CD14-positive monocyte (primary cell): ENCODE data around the gene DNTT. TPM values are rescaled to one million over a fixed set of nuclear protein-coding genes. Genes with fewer than 3 reads are reported as not detected.
A peak's percentile ranks its signal among the peaks of the same experiment; 100 is the strongest.

Experiments
- DNase-seq, 3 donors: peaks; one replicate each; pipeline ENCODE4 v3.0.0-alpha.2; 2011 to 2022
- H2AFZ ChIP-seq: 2 replicates; pipeline ENCODE4 v1.6.0; 2012; ENCODE audit warnings: mild to moderate bottlenecking, low read depth, low read length, inconsistent platforms; ENCODE audit not compliant: insufficient read depth, poor library complexity, severe bottlenecking
- H3K27ac ChIP-seq, 2 donors: 1 replicate in 1 of 2; 2 replicates in 1 of 2; pipeline ENCODE4 v1.5.1; 2012 to 2013; ENCODE audit warnings: low read length in 2 of 2, control low read depth in 1 of 2, inconsistent platforms in 1 of 2, low read depth in 1 of 2, mild to moderate bottlenecking in 1 of 2
- H3K27me3 ChIP-seq, 2 donors: one replicate each; pipeline versions ENCODE4 v1.6.0 to v1.6.1; 2011 to 2013; ENCODE audit warnings: low read length in 2 of 2; ENCODE audit not compliant: control insufficient read depth in 2 of 2, insufficient read depth in 2 of 2
- H3K36me3 ChIP-seq, 2 donors: replicated peaks in 1 of 2; 1 replicate in 1 of 2; 2 replicates in 1 of 2; pipeline versions ENCODE4 v1.5.1 to v1.6.1; 2012 to 2013; ENCODE audit warnings: low read length in 2 of 2, control low read depth in 1 of 2, inconsistent platforms in 1 of 2, mild to moderate bottlenecking in 1 of 2; ENCODE audit not compliant: insufficient read depth in 2 of 2, control insufficient read depth in 1 of 2
- H3K4me1 ChIP-seq, 2 donors: 1 replicate in 1 of 2; 2 replicates in 1 of 2; pipeline versions ENCODE4 v1.5.1 to v1.6.1; 2012 to 2013; ENCODE audit warnings: low read length in 2 of 2, control low read depth in 1 of 2, inconsistent platforms in 1 of 2, mild to moderate bottlenecking in 1 of 2, moderate library complexity in 1 of 2; ENCODE audit not compliant: insufficient read depth in 2 of 2, control insufficient read depth in 1 of 2
- H3K4me2 ChIP-seq: replicated peaks from 2 replicates; pipeline ENCODE3; 2012; ENCODE audit warnings: low read length, moderate library complexity, mild to moderate bottlenecking; ENCODE audit not compliant: poor library complexity, severe bottlenecking; ENCODE audit errors: extremely low read depth
- H3K4me3 ChIP-seq, 3 experiments: fragments of 200-600 bp in 1 of 3; sonication (generic) in 1 of 3; replicated peaks in 1 of 3; 1 replicate in 2 of 3; 2 replicates in 1 of 3; pipeline ENCODE4 v1.5.1; 2011 to 2013; ENCODE audit warnings: low read length in 3 of 3, mild to moderate bottlenecking in 3 of 3, control low read depth in 2 of 3, low read depth in 2 of 3, inconsistent platforms in 1 of 3, moderate library complexity in 1 of 3
- H3K79me2 ChIP-seq: 2 replicates; pipeline ENCODE4 v1.6.0; 2012; ENCODE audit warnings: mild to moderate bottlenecking, control low read depth, inconsistent platforms, low read length, moderate library complexity; ENCODE audit not compliant: insufficient read depth
- H3K9ac ChIP-seq: 2 replicates; pipeline ENCODE4 v1.6.0; 2017; ENCODE audit warnings: low read length, mild to moderate bottlenecking; ENCODE audit not compliant: insufficient read depth, poor library complexity, severe bottlenecking
- H3K9me3 ChIP-seq, 2 donors: replicated peaks in 1 of 2; 1 replicate in 1 of 2; 2 replicates in 1 of 2; pipeline versions ENCODE4 v1.5.1 to v1.6.1; 2012 to 2013; ENCODE audit warnings: low read length in 2 of 2, control low read depth in 1 of 2; ENCODE audit not compliant: control insufficient read depth in 1 of 2, insufficient read depth in 1 of 2
- H4K20me1 ChIP-seq: 2 replicates; pipeline ENCODE4 v1.6.0; 2012; ENCODE audit warnings: mild to moderate bottlenecking, low read length, control low read depth, moderate library complexity; ENCODE audit not compliant: insufficient read depth
- H3K27ac Mint-ChIP-seq, 7 donors: one replicate each; pipeline ENCODE4 v1.8.0; 2020; ENCODE audit warnings: mild to moderate bottlenecking in 7 of 7, mixed read lengths in 7 of 7, moderate library complexity in 6 of 7, inconsistent platforms in 2 of 7
- H3K27me3 Mint-ChIP-seq, 3 donors: one replicate each; pipeline ENCODE4 v1.8.0; 2021 to 2022; ENCODE audit warnings: low read depth in 3 of 3, mild to moderate bottlenecking in 3 of 3, mixed read lengths in 3 of 3, moderate library complexity in 3 of 3, inconsistent platforms in 1 of 3
- H3K36me3 Mint-ChIP-seq, 2 donors: one replicate each; pipeline ENCODE4 v1.8.0; 2020; ENCODE audit warnings: mixed read lengths in 2 of 2, inconsistent platforms in 1 of 2, mild to moderate bottlenecking in 1 of 2
- H3K4me1 Mint-ChIP-seq: one replicate; pipeline ENCODE4 v1.8.0; 2020; ENCODE audit warnings: mild to moderate bottlenecking, mixed read lengths
- H3K4me3 Mint-ChIP-seq, 2 donors: one replicate each; pipeline ENCODE4 v1.8.0; 2020; ENCODE audit warnings: mild to moderate bottlenecking in 2 of 2, mixed read lengths in 2 of 2, moderate library complexity in 1 of 2
- H3K9me3 Mint-ChIP-seq, 7 donors: one replicate each; pipeline ENCODE4 v1.8.0; 2020 to 2022; ENCODE audit warnings: mixed read lengths in 7 of 7, mild to moderate bottlenecking in 6 of 7, moderate library complexity in 6 of 7, inconsistent platforms in 2 of 7
- WGBS: methylation state at CpG from one replicate; pipeline ENCODE4 v1.1.5; 2013; ENCODE audit warnings: missing lambda C conversion rate; ENCODE audit not compliant: insufficient coverage; 5-methylcytosine and 5-hydroxymethylcytosine counted together
- intact Hi-C, 2 donors: fragments of 100-400 bp; cut with micrococcal nuclease; formaldehyde crosslinking; loops; one replicate each; pipeline versions ENCODE4 v1.15.0 to v1.15.1; 2023
- polyA plus RNA-seq, 3 donors: library from polyadenylated mRNA; depleted of rRNA in 1 of 3; unstranded in 2 of 3; stranded (reverse) in 1 of 3; fragments of 300-500 nt in 2 of 3; fragments of >200 nt in 1 of 3; fragmentation: Illumina TruSeq in 2 of 3; gene quantifications; 1 replicate in 2 of 3; 2 replicates in 1 of 3; pipeline ENCODE4 v1.2.3, GENCODE V29; 2012 to 2021
- TF ChIP-seq, protein P1 (sequence below): fragments of 200-600 bp; IDR thresholded peaks from one replicate; pipeline ENCODE4 v1.8.0; 2022; ENCODE audit warnings: antibody characterized with exemption, mild to moderate bottlenecking

DNTT gene
- polyA plus RNA-seq, 3 donors = not detected

DNA sequence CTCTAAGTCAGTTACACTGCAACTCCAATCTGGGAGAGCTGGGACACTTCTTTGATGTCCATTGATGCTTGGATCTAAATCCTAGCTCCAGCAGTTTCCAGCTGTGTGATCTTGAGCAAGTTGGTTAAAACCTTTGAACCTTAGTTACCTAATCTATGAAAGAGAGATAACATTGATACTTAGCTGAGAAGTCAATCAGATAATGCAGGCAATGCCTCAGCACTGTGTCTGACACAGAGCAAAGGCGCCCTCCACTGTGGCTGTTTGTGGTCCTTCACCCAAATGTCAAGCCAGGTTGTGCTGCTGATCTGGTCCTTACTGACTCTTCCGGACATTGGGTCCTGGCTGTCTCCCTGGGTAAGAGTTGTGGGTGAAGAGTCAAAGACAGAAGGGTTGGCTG lies 20.2 kb downstream of the DNTT start:
- H3K9ac ChIP-seq = no peak overlapping the region
- Mint-ChIP-seq H3K4me1 (no peaks in the 10 kb centered on the region), H3K27me3 (peaks cover 1 to 2% (median 1%) of the 10 kb centered on the region in 3 donors), H3K9me3 (peaks cover 0 to 2% (median 0%) of the 10 kb centered on the region in 7 donors), H3K36me3 (no peaks in the 10 kb centered on the region), H3K4me3 (no peak overlapping the region), H3K27ac (peak overlapping the region in 1 of 7 donors; percentile 3)
- H3K9me3 ChIP-seq = no peaks in the 10 kb centered on the region
- 92% methylated on average over 2 of the region's 2 CpGs for WGBS
- H3K4me1 ChIP-seq = no peaks in the 10 kb centered on the region
- no peaks in the 10 kb centered on the region for H4K20me1 ChIP-seq
- no peak overlapping the region for H3K4me2 ChIP-seq
- H3K36me3 ChIP-seq = no peaks in the 10 kb centered on the region
- TF ChIP-seq, protein P1, sequence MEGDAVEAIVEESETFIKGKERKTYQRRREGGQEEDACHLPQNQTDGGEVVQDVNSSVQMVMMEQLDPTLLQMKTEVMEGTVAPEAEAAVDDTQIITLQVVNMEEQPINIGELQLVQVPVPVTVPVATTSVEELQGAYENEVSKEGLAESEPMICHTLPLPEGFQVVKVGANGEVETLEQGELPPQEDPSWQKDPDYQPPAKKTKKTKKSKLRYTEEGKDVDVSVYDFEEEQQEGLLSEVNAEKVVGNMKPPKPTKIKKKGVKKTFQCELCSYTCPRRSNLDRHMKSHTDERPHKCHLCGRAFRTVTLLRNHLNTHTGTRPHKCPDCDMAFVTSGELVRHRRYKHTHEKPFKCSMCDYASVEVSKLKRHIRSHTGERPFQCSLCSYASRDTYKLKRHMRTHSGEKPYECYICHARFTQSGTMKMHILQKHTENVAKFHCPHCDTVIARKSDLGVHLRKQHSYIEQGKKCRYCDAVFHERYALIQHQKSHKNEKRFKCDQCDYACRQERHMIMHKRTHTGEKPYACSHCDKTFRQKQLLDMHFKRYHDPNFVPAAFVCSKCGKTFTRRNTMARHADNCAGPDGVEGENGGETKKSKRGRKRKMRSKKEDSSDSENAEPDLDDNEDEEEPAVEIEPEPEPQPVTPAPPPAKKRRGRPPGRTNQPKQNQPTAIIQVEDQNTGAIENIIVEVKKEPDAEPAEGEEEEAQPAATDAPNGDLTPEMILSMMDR = no peak
- no peaks in the 10 kb centered on the region for H3K79me2 ChIP-seq
- DNase-seq = no peak
- no peak overlapping the region for H3K27ac ChIP-seq
- H3K4me3 ChIP-seq = no peak overlapping the region
- H3K27me3 ChIP-seq = no peaks in the 10 kb centered on the region
- intact Hi-C loops = no loop called here
- H2AFZ ChIP-seq = no peak overlapping the region

GRCh38 chr10:96325719-96326373 lies 21.6 kb downstream of the DNTT start:
- intact Hi-C loops = no loop called here
- Histone ChIP-seq H4K20me1 (no peaks in the 10 kb centered on the region), H2AFZ (no peak overlapping the region), H3K79me2 (no peaks in the 10 kb centered on the region), H3K27me3 (no peaks in the 10 kb centered on the region), H3K9ac (no peak overlapping the region), H3K27ac (no peak overlapping the region), H3K9me3 (no peaks in the 10 kb centered on the region), H3K4me1 (no peaks in the 10 kb centered on the region), H3K4me3 (no peak overlapping the region), H3K4me2 (no peak overlapping the region), H3K36me3 (no peaks in the 10 kb centered on the region)
- peaks cover 1 to 2% (median 1%) of the 10 kb centered on the region in 3 donors for H3K27me3 Mint-ChIP-seq
- H3K27ac Mint-ChIP-seq = no peak overlapping the region
- no peak overlapping the region for H3K4me3 Mint-ChIP-seq
- DNase-seq = no peak
- TF ChIP-seq, protein P1 = no peak
- WGBS = no CpG with 5 or more reads among the region's 4 CpGs
- H3K9me3 Mint-ChIP-seq = peaks cover 0 to 2% (median 0%) of the 10 kb centered on the region in 7 donors
- H3K36me3 Mint-ChIP-seq = no peaks in the 10 kb centered on the region
- H3K4me1 Mint-ChIP-seq = no peaks in the 10 kb centered on the region
